Thymus (tissue), 11 donors: ENCODE results near the gene ABITRAM. TPM values are rescaled to one million over a fixed set of nuclear protein-coding genes. Genes with fewer than 3 reads are reported as not detected.
"Not testable (repeated sequence)": the region's sequence is repeated elsewhere in the genome, so short reads cannot be mapped to it uniquely, and the experiment has no call there.

Source experiments
- DNase-seq, 9 donors: peaks; one replicate each; pipeline ENCODE4 v3.0.0-alpha.2; 2013; ENCODE audit warnings: low spot score in 9 of 9, low read depth in 6 of 9, missing footprints in 1 of 9
- H3K27ac ChIP-seq, 2 donors: one replicate each; pipeline ENCODE4 v1.5.1; 2013; ENCODE audit warnings: control low read depth in 1 of 2, low read depth in 1 of 2, low read length in 1 of 2, mild to moderate bottlenecking in 1 of 2, moderate library complexity in 1 of 2
- H3K27me3 ChIP-seq, 2 donors: one replicate each; pipeline ENCODE4 v1.5.1; 2013; ENCODE audit warnings: low read length in 1 of 2; ENCODE audit not compliant: control insufficient read depth in 2 of 2, insufficient read depth in 1 of 2
- H3K36me3 ChIP-seq, 2 donors: one replicate each; pipeline ENCODE4 v1.5.1; 2013; ENCODE audit warnings: low read length in 1 of 2, mild to moderate bottlenecking in 1 of 2, moderate library complexity in 1 of 2; ENCODE audit not compliant: control insufficient read depth in 2 of 2, insufficient read depth in 2 of 2
- H3K4me1 ChIP-seq, 2 donors: one replicate each; pipeline ENCODE4 v1.5.1; 2013; ENCODE audit warnings: low read length in 2 of 2; ENCODE audit not compliant: control insufficient read depth in 2 of 2, insufficient read depth in 2 of 2
- H3K4me3 ChIP-seq, 2 donors: one replicate each; pipeline ENCODE4 v1.5.1; 2013; ENCODE audit warnings: low read length in 2 of 2, control low read depth in 1 of 2, mild to moderate bottlenecking in 1 of 2
- H3K9me3 ChIP-seq, 2 donors: one replicate each; pipeline ENCODE4 v1.5.1; 2013; ENCODE audit warnings: low read length in 1 of 2, mild to moderate bottlenecking in 1 of 2; ENCODE audit not compliant: control insufficient read depth in 2 of 2, insufficient read depth in 1 of 2
- WGBS: extraction: QIAGEN DNeasy Blood & Tissue Kit; methylation state at CpG from one replicate; pipeline ENCODE4 v1.1.7; 2013; 5-methylcytosine and 5-hydroxymethylcytosine counted together
- polyA plus RNA-seq: library from polyadenylated mRNA; stranded (reverse); fragments of 200-250 nt; gene quantifications from one replicate; pipeline ENCODE4 v1.2.3, GENCODE V29; 2013
- total RNA-seq: library from RNA; stranded (reverse); fragments of 120-200 nt; gene quantifications from one replicate; pipeline ENCODE4 v1.2.4, GENCODE V29; 2013
- donor health status: healthy.

Gene ABITRAM
- total and polyA plus RNA-seq, 2 donors, result 8.2 to 20.7 TPM

- H3K27ac ChIP-seq, H3K4me3 ChIP-seq: not testable (repeated sequence)
- WGBS, result 98% methylated on average over 2 of the region's 2 CpGs
Observed at GRCh38 chr9:108971392-108971791, 37.2 kb downstream of the ABITRAM start.

GRCh38 chr9:108972186-108972585 lies 38.0 kb downstream of the ABITRAM start:
- WGBS, result 95% methylated on average over 3 of the region's 3 CpGs
- no peaks in the 10 kb centered on the region for H3K36me3 ChIP-seq
- DNase-seq, result no peak
- no peaks in the 10 kb centered on the region for H3K9me3 ChIP-seq
- H3K27me3 ChIP-seq, result no peaks in the 10 kb centered on the region
- no peak overlapping the region for H3K4me3 ChIP-seq
- H3K27ac ChIP-seq, result no peak overlapping the region
- H3K4me1 ChIP-seq, result no peaks in the 10 kb centered on the region

More at GRCh38 chr9:108971392-108971791, 37.2 kb downstream of the ABITRAM start:
- H3K36me3 ChIP-seq, DNase-seq, H3K4me1 ChIP-seq, H3K9me3 ChIP-seq, H3K27me3 ChIP-seq: not testable (repeated sequence)

GRCh38 chr9:108972626-108973209 lies 38.5 kb downstream of the ABITRAM start:
- Histone ChIP-seq H3K4me1 (no peaks in the 10 kb centered on the region), H3K36me3 (no peaks in the 10 kb centered on the region), H3K9me3 (no peaks in the 10 kb centered on the region), H3K4me3 (no peak overlapping the region), H3K27me3 (no peaks in the 10 kb centered on the region), H3K27ac (no peak overlapping the region)
- 92% methylated on average over 2 of the region's 2 CpGs for WGBS
- DNase-seq, result no peak

- no peak for DNase-seq
- Histone ChIP-seq H3K36me3 (no peaks in the 10 kb centered on the region), H3K4me3 (no peak overlapping the region), H3K9me3 (no peaks in the 10 kb centered on the region), H3K27me3 (no peaks in the 10 kb centered on the region), H3K4me1 (no peaks in the 10 kb centered on the region), H3K27ac (no peak overlapping the region)
- 92% methylated on average over 5 of the region's 5 CpGs for WGBS
Observed at GRCh38 chr9:108973895-108974294, 39.7 kb downstream of the ABITRAM start.

- Histone ChIP-seq H3K27me3 (no peaks in the 10 kb centered on the region), H3K9me3 (no peaks in the 10 kb centered on the region), H3K27ac (no peak overlapping the region), H3K36me3 (peaks cover 0 to 4% of the 10 kb centered on the region in 2 donors), H3K4me1 (no peaks in the 10 kb centered on the region), H3K4me3 (no peak overlapping the region)
- 92% methylated on average over 1 of the region's 1 CpG for WGBS
- no peak for DNase-seq
Observed at GRCh38 chr9:108978205-108978604, 44.0 kb downstream of the ABITRAM start.

GRCh38 chr9:108980893-108981292 lies 46.7 kb downstream of the ABITRAM start:
- H3K27ac ChIP-seq, result no peak overlapping the region
- 100% methylated on average over 2 of the region's 2 CpGs for WGBS
- no peaks in the 10 kb centered on the region for H3K4me1 ChIP-seq
- no peak for DNase-seq
- peaks cover 0 to 4% of the 10 kb centered on the region in 2 donors for H3K36me3 ChIP-seq
- H3K27me3 ChIP-seq, result no peaks in the 10 kb centered on the region
- H3K9me3 ChIP-seq, result no peaks in the 10 kb centered on the region
- no peak overlapping the region for H3K4me3 ChIP-seq

GRCh38 chr9:108983885-108984284 lies 49.7 kb downstream of the ABITRAM start:
- Histone ChIP-seq H3K4me3 (no peak overlapping the region), H3K36me3 (peaks cover 0 to 4% of the 10 kb centered on the region in 2 donors), H3K9me3 (no peaks in the 10 kb centered on the region), H3K27me3 (no peaks in the 10 kb centered on the region), H3K4me1 (no peaks in the 10 kb centered on the region), H3K27ac (no peak overlapping the region)
- DNase-seq, result no peak

Other genes starting within 250 kb of the ABITRAM start
- gene ACTL7B, start 78.4 kb upstream of the ABITRAM start, total RNA-seq, result not detected
- 0.02 TPM for gene ACTL7B, start 78.4 kb upstream of the ABITRAM start, polyA plus RNA-seq
- not detected for gene ACTL7A, start 72.1 kb upstream of the ABITRAM start, total RNA-seq
- not detected for gene ACTL7A, start 72.1 kb upstream of the ABITRAM start, polyA plus RNA-seq
- 23.4 TPM for gene ELP1, start 276 bp upstream of the ABITRAM start, total RNA-seq
- gene ELP1, start 276 bp upstream of the ABITRAM start, polyA plus RNA-seq, result 25.1 TPM
- 32.2 TPM for gene CTNNAL1, start 79.1 kb downstream of the ABITRAM start, total RNA-seq
- 26.1 TPM for gene CTNNAL1, start 79.1 kb downstream of the ABITRAM start, polyA plus RNA-seq
- gene TMEM245, start 185.5 kb downstream of the ABITRAM start, total RNA-seq, result 21.1 TPM
- 9.3 TPM for gene TMEM245, start 185.5 kb downstream of the ABITRAM start, polyA plus RNA-seq
- gene FRRS1L, start 232.8 kb downstream of the ABITRAM start, total RNA-seq, result 0.09 TPM
- 0.07 TPM for gene FRRS1L, start 232.8 kb downstream of the ABITRAM start, polyA plus RNA-seq